Bronchial epithelial cell (primary cell): ENCODE data around the gene CAMK2A. TPM values are rescaled to one million over a fixed set of nuclear protein-coding genes. Genes with fewer than 3 reads are reported as not detected.

ENCODE experiments used
- DNase-seq: peaks from one replicate; pipeline ENCODE4 v3.0.0-alpha.2; 2010; ENCODE audit warnings: low read depth
- FAIRE-seq: peaks from 2 replicates; lab custom pipeline; 2011; peaks lifted over from hg19 to GRCh38; lab: Jason Lieb, UNC
- H3K27me3 ChIP-seq: 2 replicates; pipeline ENCODE4 v1.5.1; 2011; ENCODE audit warnings: low read length; ENCODE audit not compliant: control insufficient read depth, insufficient read depth
- H3K36me3 ChIP-seq: 2 replicates; pipeline ENCODE4 v1.5.1; 2011; ENCODE audit warnings: low read length; ENCODE audit not compliant: control insufficient read depth, insufficient read depth
- H3K4me3 ChIP-seq: 2 replicates; pipeline ENCODE4 v1.5.1; 2011; ENCODE audit warnings: mild to moderate bottlenecking, low read depth, low read length, control low read depth
- total RNA-seq: library from RNA; depleted of rRNA; stranded (reverse); fragments of >200 nt; gene quantifications from 2 replicates; pipeline ENCODE4 v1.2.1, GENCODE V29; 2014
- TF ChIP-seq, protein P1 (sequence below): IDR thresholded peaks from 2 replicates; pipeline ENCODE4 v1.5.1; 2011; ENCODE audit warnings: mild to moderate bottlenecking, moderate library complexity, low read length, control low read depth, inconsistent platforms; ENCODE audit not compliant: insufficient read depth, severe bottlenecking

The CAMK2A gene
- total RNA-seq, 1 donor from 2014 or later = under 0.01 TPM

DNA sequence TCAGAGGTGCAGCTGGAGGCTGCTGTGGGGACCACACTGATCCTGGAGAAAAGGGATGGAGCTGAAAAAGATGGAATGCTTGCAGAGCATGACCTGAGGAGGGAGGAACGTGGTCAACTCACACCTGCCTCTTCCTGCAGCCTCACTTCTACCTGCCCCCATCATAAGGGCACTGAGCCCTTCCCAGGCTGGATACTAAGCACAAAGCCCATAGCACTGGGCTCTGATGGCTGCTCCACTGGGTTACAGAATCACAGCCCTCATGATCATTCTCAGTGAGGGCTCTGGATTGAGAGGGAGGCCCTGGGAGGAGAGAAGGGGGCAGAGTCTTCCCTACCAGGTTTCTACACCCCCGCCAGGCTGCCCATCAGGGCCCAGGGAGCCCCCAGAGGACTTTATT lies 105.6 kb downstream of the CAMK2A start:
- no peak for FAIRE-seq
- H3K4me3 ChIP-seq = no peak overlapping the region
- H3K27me3 ChIP-seq = peaks cover 6% of the 10 kb centered on the region

GRCh38 chr5:150183436-150183835 lies 106.1 kb downstream of the CAMK2A start:
- no peak for FAIRE-seq
- TF ChIP-seq, protein P1, sequence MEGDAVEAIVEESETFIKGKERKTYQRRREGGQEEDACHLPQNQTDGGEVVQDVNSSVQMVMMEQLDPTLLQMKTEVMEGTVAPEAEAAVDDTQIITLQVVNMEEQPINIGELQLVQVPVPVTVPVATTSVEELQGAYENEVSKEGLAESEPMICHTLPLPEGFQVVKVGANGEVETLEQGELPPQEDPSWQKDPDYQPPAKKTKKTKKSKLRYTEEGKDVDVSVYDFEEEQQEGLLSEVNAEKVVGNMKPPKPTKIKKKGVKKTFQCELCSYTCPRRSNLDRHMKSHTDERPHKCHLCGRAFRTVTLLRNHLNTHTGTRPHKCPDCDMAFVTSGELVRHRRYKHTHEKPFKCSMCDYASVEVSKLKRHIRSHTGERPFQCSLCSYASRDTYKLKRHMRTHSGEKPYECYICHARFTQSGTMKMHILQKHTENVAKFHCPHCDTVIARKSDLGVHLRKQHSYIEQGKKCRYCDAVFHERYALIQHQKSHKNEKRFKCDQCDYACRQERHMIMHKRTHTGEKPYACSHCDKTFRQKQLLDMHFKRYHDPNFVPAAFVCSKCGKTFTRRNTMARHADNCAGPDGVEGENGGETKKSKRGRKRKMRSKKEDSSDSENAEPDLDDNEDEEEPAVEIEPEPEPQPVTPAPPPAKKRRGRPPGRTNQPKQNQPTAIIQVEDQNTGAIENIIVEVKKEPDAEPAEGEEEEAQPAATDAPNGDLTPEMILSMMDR = no peak
- peaks cover 6% of the 10 kb centered on the region for H3K27me3 ChIP-seq
- H3K36me3 ChIP-seq = no peaks in the 10 kb centered on the region
- no peak overlapping the region for H3K4me3 ChIP-seq
- DNase-seq = no peak

More for the DNA sequence above, 105.6 kb downstream of the CAMK2A start:
- no peak for DNase-seq
- TF ChIP-seq, protein P1 = no peak
- no peaks in the 10 kb centered on the region for H3K36me3 ChIP-seq

DNA sequence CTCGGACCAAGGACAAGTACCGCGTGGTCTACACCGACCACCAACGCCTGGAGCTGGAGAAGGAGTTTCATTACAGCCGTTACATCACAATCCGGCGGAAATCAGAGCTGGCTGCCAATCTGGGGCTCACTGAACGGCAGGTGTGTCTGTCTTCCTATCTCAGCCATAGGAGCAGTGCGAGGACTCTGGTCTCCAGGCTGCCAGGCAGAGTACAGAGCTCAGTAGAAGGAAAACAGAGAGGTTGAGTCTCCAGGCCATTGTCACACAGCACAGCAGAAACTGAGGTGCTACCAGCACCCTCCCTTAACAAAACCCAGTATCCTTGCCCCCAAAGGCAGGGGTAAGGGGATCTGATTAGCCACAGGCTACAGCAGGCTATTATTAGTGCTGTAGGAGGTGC lies 106.8 kb downstream of the CAMK2A start:
- no peaks in the 10 kb centered on the region for H3K36me3 ChIP-seq
- no peaks in the 10 kb centered on the region for H3K27me3 ChIP-seq
- FAIRE-seq (no peak), DNase-seq (no peak)
- no peak overlapping the region for H3K4me3 ChIP-seq
- TF ChIP-seq, protein P1 = no peak

DNA sequence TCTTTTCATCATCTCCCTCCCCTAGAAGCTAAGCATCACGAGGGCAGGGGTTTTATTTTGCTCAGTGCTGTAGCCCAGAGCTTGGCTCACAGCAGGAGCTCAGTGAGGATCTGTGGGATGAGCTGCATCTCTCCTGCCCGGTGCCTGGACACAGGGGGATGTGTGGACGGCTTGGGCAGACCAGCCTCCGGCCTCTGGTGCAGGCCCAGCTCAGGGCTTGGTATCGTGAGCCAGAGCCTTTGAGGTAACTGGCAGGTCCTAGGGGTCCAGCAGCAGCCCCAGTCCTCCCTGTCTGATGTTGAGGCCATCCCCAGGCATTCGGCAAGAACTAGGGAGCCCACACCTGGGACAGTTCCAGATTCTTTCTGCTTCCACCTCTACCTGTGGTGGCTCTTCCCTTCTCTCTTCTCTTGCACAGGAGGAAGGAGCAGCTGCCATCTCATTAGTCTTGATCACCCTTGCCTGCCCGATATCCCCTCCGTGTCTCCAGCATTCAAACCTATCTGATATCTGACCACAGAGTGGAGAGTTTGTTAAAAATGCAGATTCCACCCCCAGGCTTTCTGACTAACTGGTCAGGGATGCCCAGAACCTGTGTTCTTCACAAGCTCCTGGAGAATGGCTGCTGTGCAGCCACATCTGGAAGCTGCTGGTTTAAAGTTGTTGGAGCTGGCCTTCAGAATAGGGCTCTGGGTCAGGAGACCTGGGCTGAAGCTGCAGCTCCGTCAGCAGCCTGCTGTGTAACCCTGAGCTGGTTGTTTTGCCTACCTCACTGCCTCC lies 107.6 kb downstream of the CAMK2A start:
- no peak for FAIRE-seq

GRCh38 chr5:150181027-150181426 lies 108.5 kb downstream of the CAMK2A start:
- DNase-seq (no peak), FAIRE-seq (no peak)
- Histone ChIP-seq H3K36me3 (no peaks in the 10 kb centered on the region), H3K27me3 (no peaks in the 10 kb centered on the region), H3K4me3 (no peak overlapping the region)
- TF ChIP-seq, protein P1 = no peak

More for the DNA sequence above, 107.6 kb downstream of the CAMK2A start:
- TF ChIP-seq, protein P1 = no peak
- H3K36me3 ChIP-seq = no peaks in the 10 kb centered on the region
- H3K4me3 ChIP-seq = no peak overlapping the region
- no peaks in the 10 kb centered on the region for H3K27me3 ChIP-seq
- no peak for DNase-seq
